DND-41 (cell line): ENCODE results near the gene KIF25.

Experiments used
- ATAC-seq: fragments of 200-7000 bp; cut with Tn5 transposase; 3 replicates; pipeline ENCODE4 v1.9.1; 2021; ENCODE audit warnings: low read depth; ENCODE audit not compliant: insufficient read depth
- DNase-seq: peaks from one replicate; pipeline ENCODE4 v3.0.0-alpha.2; 2020
- H2AFZ ChIP-seq: 2 replicates; pipeline ENCODE4 v1.6.0; 2012; ENCODE audit warnings: low read depth, low read length
- H3K27ac ChIP-seq: 2 replicates; pipeline ENCODE4 v1.5.1; 2012; ENCODE audit warnings: low read length, inconsistent platforms
- H3K27me3 ChIP-seq: fragments of 200-600 bp; sonication (generic); 2 replicates; pipeline ENCODE4 v1.6.0; 2012; ENCODE audit warnings: low read length, mild to moderate bottlenecking, inconsistent platforms; ENCODE audit not compliant: insufficient read depth, poor library complexity
- H3K36me3 ChIP-seq: 2 replicates; pipeline ENCODE4 v1.5.1; 2012; ENCODE audit warnings: low read length, inconsistent platforms; ENCODE audit not compliant: insufficient read depth
- H3K4me1 ChIP-seq: 2 replicates; pipeline ENCODE4 v1.5.1; 2012; ENCODE audit warnings: mild to moderate bottlenecking, low read length; ENCODE audit not compliant: insufficient read depth
- H3K4me2 ChIP-seq: 2 replicates; pipeline ENCODE4 v1.6.0; 2012; ENCODE audit warnings: mild to moderate bottlenecking, moderate library complexity, low read length, inconsistent platforms; ENCODE audit not compliant: insufficient read depth
- H3K4me3 ChIP-seq, 2 experiments: fragments of 200-600 bp in 1 of 2; shearing (Covaris generic) in 1 of 2; 2 replicates each; pipeline ENCODE4 v1.5.1; 2012 to 2016; ENCODE audit warnings: inconsistent platforms in 2 of 2, low read length in 2 of 2, mild to moderate bottlenecking in 2 of 2, low read depth in 1 of 2, moderate library complexity in 1 of 2
- H3K79me2 ChIP-seq: 2 replicates; pipeline ENCODE4 v1.6.0; 2012; ENCODE audit warnings: low read length, inconsistent platforms; ENCODE audit not compliant: insufficient read depth
- H3K9ac ChIP-seq: 2 replicates; pipeline ENCODE4 v1.6.0; 2012; ENCODE audit warnings: low read depth, mild to moderate bottlenecking, inconsistent platforms, low read length, moderate library complexity
- H3K9me3 ChIP-seq: 2 replicates; pipeline ENCODE4 v1.5.1; 2012; ENCODE audit warnings: low read length, moderate library complexity, mild to moderate bottlenecking, inconsistent platforms; ENCODE audit not compliant: insufficient read depth, severe bottlenecking
- H4K20me1 ChIP-seq: 2 replicates; pipeline ENCODE4 v1.6.0; 2012; ENCODE audit warnings: low read length; ENCODE audit not compliant: insufficient read depth
- EZH2 ChIP-seq: IDR thresholded peaks from 3 replicates; pipeline ENCODE4 v1.6.1; 2012; ENCODE audit warnings: borderline replicate concordance, low read depth, mild to moderate bottlenecking, moderate library complexity, low read length, inconsistent platforms; ENCODE audit not compliant: severe bottlenecking
- TF ChIP-seq, protein P1 (sequence below): IDR thresholded peaks from 2 replicates; pipeline ENCODE4 v1.5.1; 2012; ENCODE audit warnings: borderline replicate concordance, low read length, moderate library complexity, mild to moderate bottlenecking; ENCODE audit not compliant: poor library complexity, severe bottlenecking; ENCODE audit errors: extremely low read depth

KIF25 gene

DNA sequence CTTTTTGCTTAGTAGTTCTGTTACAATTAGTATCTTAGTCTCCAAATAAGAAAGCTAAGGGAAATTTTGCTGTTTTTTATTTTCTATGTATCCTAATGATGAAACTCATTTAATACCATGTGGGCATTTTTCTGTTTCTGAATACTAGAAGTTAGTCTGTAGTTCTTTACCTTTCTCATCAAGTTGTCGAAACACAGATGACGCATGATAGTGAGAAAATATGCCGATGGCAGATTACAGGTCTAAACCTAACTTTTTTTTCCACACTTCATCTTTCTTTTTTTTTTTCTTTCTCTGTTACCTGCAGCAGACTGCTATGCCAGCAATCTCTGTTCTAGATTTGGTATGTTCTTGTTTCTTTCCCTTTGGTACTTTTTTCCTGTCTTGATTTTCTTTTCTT, 43.3 kb upstream of the KIF25 start:
- Histone ChIP-seq H3K9me3 (no peaks in the 10 kb centered on the region), H4K20me1 (no peaks in the 10 kb centered on the region), H3K9ac (no peak overlapping the region), H3K4me1 (no peaks in the 10 kb centered on the region), H2AFZ (no peak overlapping the region), H3K4me2 (no peak overlapping the region), H3K27me3 (no peaks in the 10 kb centered on the region), H3K27ac (no peak overlapping the region), H3K79me2 (no peaks in the 10 kb centered on the region), H3K4me3 (no peak overlapping the region), H3K36me3 (no peaks in the 10 kb centered on the region)
- TF ChIP-seq, protein P1, sequence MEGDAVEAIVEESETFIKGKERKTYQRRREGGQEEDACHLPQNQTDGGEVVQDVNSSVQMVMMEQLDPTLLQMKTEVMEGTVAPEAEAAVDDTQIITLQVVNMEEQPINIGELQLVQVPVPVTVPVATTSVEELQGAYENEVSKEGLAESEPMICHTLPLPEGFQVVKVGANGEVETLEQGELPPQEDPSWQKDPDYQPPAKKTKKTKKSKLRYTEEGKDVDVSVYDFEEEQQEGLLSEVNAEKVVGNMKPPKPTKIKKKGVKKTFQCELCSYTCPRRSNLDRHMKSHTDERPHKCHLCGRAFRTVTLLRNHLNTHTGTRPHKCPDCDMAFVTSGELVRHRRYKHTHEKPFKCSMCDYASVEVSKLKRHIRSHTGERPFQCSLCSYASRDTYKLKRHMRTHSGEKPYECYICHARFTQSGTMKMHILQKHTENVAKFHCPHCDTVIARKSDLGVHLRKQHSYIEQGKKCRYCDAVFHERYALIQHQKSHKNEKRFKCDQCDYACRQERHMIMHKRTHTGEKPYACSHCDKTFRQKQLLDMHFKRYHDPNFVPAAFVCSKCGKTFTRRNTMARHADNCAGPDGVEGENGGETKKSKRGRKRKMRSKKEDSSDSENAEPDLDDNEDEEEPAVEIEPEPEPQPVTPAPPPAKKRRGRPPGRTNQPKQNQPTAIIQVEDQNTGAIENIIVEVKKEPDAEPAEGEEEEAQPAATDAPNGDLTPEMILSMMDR, result no peak
- no peak for TF ChIP-seq EZH2
- ATAC-seq, result no peak
- no peak for DNase-seq

DNA sequence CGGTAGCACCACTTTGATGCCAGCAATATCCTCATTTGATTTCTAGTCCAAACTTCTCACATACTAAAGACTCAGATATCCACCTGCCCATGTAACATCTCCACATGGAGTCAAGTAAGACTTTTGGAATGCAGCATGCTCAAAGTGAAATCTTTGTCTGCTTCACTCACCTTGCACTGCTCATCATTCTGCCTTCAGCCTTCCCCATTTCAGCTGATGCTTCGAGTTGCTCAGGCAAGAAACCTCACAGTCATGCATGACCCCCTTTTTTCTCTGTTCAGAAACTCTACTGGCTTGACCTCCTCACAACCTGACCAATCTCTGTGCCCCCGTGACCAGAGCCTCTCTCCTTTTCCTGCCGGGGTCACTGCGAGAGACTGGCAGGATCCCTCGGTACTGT, 41.0 kb upstream of the KIF25 start:
- no peaks in the 10 kb centered on the region for H3K79me2 ChIP-seq
- TF ChIP-seq, protein P1, result no peak
- no peak for TF ChIP-seq EZH2
- no peaks in the 10 kb centered on the region for H3K4me1 ChIP-seq
- no peaks in the 10 kb centered on the region for H3K27me3 ChIP-seq
- H3K4me3 ChIP-seq, result no peak overlapping the region
- H2AFZ ChIP-seq, result no peak overlapping the region
- H3K36me3 ChIP-seq, result no peaks in the 10 kb centered on the region
- H4K20me1 ChIP-seq, result no peaks in the 10 kb centered on the region
- H3K4me2 ChIP-seq, result no peak overlapping the region
- no peak overlapping the region for H3K9ac ChIP-seq
- H3K9me3 ChIP-seq, result no peaks in the 10 kb centered on the region
- DNase-seq (no peak), ATAC-seq (no peak)
- H3K27ac ChIP-seq, result no peak overlapping the region

DNA sequence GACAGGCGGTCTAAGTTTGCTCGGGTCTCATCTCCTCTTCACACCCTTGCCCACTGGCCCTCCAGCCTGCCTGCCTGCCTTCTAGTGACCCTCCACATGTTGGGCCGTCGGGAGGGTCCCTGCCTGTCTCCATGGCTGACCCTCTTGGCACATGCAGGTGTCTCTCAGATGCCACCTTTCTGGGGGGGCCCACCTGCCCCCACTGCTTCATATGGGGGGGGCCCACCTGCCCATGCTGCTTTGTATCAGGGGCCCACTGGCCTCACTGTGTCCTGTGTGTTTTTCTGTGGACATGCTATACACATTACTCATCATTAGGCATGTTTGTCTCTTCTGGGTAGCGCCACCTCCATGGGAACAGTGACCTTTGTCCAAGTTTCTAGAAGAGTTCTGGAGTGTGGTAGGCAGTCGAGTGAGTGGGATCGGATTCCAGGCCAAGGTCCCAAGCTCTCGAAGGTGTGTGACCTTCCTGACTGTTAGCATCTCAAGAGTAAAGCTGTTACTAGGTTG, 40.4 kb upstream of the KIF25 start:
- no peak overlapping the region for H3K27ac ChIP-seq
- no peak overlapping the region for H3K4me2 ChIP-seq
- no peak overlapping the region for H3K4me3 ChIP-seq
- TF ChIP-seq, protein P1, result no peak
- TF ChIP-seq EZH2, result no peak
- no peaks in the 10 kb centered on the region for H3K9me3 ChIP-seq
- no peaks in the 10 kb centered on the region for H4K20me1 ChIP-seq
- H3K36me3 ChIP-seq, result no peaks in the 10 kb centered on the region
- DNase-seq (no peak), ATAC-seq (no peak)
- H3K27me3 ChIP-seq, result no peaks in the 10 kb centered on the region
- no peaks in the 10 kb centered on the region for H3K4me1 ChIP-seq
- no peak overlapping the region for H3K9ac ChIP-seq
- H2AFZ ChIP-seq, result no peak overlapping the region
- H3K79me2 ChIP-seq, result no peaks in the 10 kb centered on the region

DNA sequence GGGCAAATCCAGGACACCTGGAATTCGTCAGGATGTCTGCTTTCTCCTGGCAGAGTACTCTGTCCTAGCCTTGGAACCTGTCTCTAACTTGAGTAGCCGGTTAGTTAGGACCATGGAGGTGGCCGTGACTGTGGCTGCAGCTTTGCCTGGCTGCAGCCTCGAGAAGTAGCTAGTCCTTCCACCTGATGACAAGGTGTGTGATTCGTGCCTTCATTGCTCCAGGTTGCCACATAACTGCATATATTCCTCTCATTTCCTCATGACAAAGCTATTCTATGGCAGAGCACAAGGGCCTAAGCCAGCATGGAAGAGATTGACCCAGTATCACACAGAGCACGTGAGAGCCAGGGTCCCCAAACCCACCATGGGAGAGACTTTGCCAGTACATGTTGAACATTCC, 39.8 kb upstream of the KIF25 start:
- no peaks in the 10 kb centered on the region for H4K20me1 ChIP-seq

More for the DNA sequence above, 39.8 kb upstream of the KIF25 start:
- Histone ChIP-seq H3K36me3 (no peaks in the 10 kb centered on the region), H3K9ac (no peak overlapping the region), H3K4me2 (no peak overlapping the region), H3K4me1 (no peaks in the 10 kb centered on the region), H3K4me3 (no peak overlapping the region), H3K9me3 (no peaks in the 10 kb centered on the region), H3K79me2 (no peaks in the 10 kb centered on the region), H3K27me3 (no peaks in the 10 kb centered on the region), H3K27ac (no peak overlapping the region), H2AFZ (no peak overlapping the region)
- TF ChIP-seq, protein P1, result no peak
- no peak for TF ChIP-seq EZH2
- DNase-seq (no peak), ATAC-seq (no peak)
